ENCODE results near the gene CALY. TPM values are rescaled to one million over a fixed set of nuclear protein-coding genes. Genes with fewer than 3 reads are reported as not detected.
"Not testable (repeated sequence)": the region's sequence is repeated elsewhere in the genome, so short reads cannot be mapped to it uniquely, and the experiment has no call there.

The CALY gene
- total RNA-seq, 1 experiment from 2014 or later, result 1.9 TPM

GRCh38 chr10:133320852-133321422, 15.8 kb downstream of the CALY start:
- ATAC-seq; H3K27ac ChIP-seq (ENCODE audit: low read length); H3K4me1 ChIP-seq (ENCODE audit: control insufficient read depth, insufficient read depth, low read length); intact Hi-C loops (cut with micrococcal nuclease; ENCODE audit: unreplicated experiment); BruUV-seq (replicated peaks); DNase-seq (ENCODE audit: low read depth, low spot score); in situ Hi-C loops (cut with HindIII; ENCODE audit: low pct_unique_long_range_greater_than_20kb, low sequenced_read_pairs); H3K9me3 ChIP-seq (ENCODE audit: control insufficient read depth, insufficient read depth, low read depth, low read length); H3K4me3 ChIP-seq (ENCODE audit: low read depth in 2 of 2, low read length in 2 of 2); H3K27me3 ChIP-seq (ENCODE audit: control insufficient read depth, insufficient read depth, low read length); H3K36me3 ChIP-seq (ENCODE audit: control insufficient read depth, insufficient read depth, low read length): not testable (repeated sequence)
- POLR2A ChIA-PET, result interaction anchor here (0.6 kb wide), 1 partner anchor 13 kb away, joined by 4 read pairs; no protein-coding TSS in a partner anchor
- CTCF ChIA-PET, result interaction anchor here (0.6 to 0.7 kb wide), 2 partner anchors 53 to 174 kb away, joined by 3 to 5 read pairs; no protein-coding TSS in a partner anchor

- no peaks in the 10 kb centered on the region for H3K36me3 ChIP-seq (ENCODE audit: control insufficient read depth, insufficient read depth, low read length)
- ChIA-PET CTCF (no interaction called here), POLR2A (no interaction called here)
- in situ Hi-C loops (cut with HindIII; ENCODE audit: low pct_unique_long_range_greater_than_20kb, low sequenced_read_pairs), result no loop called here
- peak overlapping the region; percentile 57 to 61 for H3K4me3 ChIP-seq (ENCODE audit: low read depth in 2 of 2, low read length in 2 of 2)
- no TSS peak for BruUV-seq (replicated peaks)
- H3K27ac ChIP-seq (ENCODE audit: low read length), result no peak overlapping the region; the same call in 1 of the 2 replicates
- intact Hi-C loops (cut with micrococcal nuclease; ENCODE audit: unreplicated experiment), result no loop called here
- no peaks in the 10 kb centered on the region for H3K27me3 ChIP-seq (ENCODE audit: control insufficient read depth, insufficient read depth, low read length)
- ATAC-seq, result peak; percentile 95
- H3K9me3 ChIP-seq (ENCODE audit: control insufficient read depth, insufficient read depth, low read depth, low read length), result no peaks in the 10 kb centered on the region
- no peak for DNase-seq (ENCODE audit: low read depth, low spot score)
- H3K4me1 ChIP-seq (ENCODE audit: control insufficient read depth, insufficient read depth, low read length), result no peaks in the 10 kb centered on the region
- TF ChIP-seq, protein P1, sequence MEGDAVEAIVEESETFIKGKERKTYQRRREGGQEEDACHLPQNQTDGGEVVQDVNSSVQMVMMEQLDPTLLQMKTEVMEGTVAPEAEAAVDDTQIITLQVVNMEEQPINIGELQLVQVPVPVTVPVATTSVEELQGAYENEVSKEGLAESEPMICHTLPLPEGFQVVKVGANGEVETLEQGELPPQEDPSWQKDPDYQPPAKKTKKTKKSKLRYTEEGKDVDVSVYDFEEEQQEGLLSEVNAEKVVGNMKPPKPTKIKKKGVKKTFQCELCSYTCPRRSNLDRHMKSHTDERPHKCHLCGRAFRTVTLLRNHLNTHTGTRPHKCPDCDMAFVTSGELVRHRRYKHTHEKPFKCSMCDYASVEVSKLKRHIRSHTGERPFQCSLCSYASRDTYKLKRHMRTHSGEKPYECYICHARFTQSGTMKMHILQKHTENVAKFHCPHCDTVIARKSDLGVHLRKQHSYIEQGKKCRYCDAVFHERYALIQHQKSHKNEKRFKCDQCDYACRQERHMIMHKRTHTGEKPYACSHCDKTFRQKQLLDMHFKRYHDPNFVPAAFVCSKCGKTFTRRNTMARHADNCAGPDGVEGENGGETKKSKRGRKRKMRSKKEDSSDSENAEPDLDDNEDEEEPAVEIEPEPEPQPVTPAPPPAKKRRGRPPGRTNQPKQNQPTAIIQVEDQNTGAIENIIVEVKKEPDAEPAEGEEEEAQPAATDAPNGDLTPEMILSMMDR (IDR thresholded peaks at IDR 0.05), result peak; percentile 96
- 0 out of 2 replicates have a peak, but pooled peaks have one; percentile 41 for TF ChIP-seq SIN3A (IDR thresholded peaks at IDR 0.05; ENCODE audit: borderline replicate concordance, insufficient read depth, low read depth, low read length)
- TF ChIP-seq TCF7L2 (IDR thresholded peaks at IDR 0.05; ENCODE audit: low read depth, low read length), result no peak
Measured at GRCh38 chr10:133318494-133319127, 18.1 kb downstream of the CALY start.

- Histone ChIP-seq H3K4me3 (ENCODE audit: low read depth in 2 of 2, low read length in 2 of 2) (no peak overlapping the region), H3K36me3 (ENCODE audit: control insufficient read depth, insufficient read depth, low read length) (no peaks in the 10 kb centered on the region), H3K4me1 (ENCODE audit: control insufficient read depth, insufficient read depth, low read length) (no peaks in the 10 kb centered on the region), H3K27ac (ENCODE audit: low read length) (no peak overlapping the region), H3K9me3 (ENCODE audit: control insufficient read depth, insufficient read depth, low read depth, low read length) (no peaks in the 10 kb centered on the region), H3K27me3 (ENCODE audit: control insufficient read depth, insufficient read depth, low read length) (no peaks in the 10 kb centered on the region)
- TF ChIP-seq SIN3A (IDR thresholded peaks at IDR 0.05; ENCODE audit: borderline replicate concordance, insufficient read depth, low read depth, low read length) (no peak), POLR2AphosphoS5 (IDR thresholded peaks at IDR 0.05; ENCODE audit: low read depth, low read length) (no peak), TCF7L2 (IDR thresholded peaks at IDR 0.05; ENCODE audit: low read depth, low read length) (no peak)
- TF ChIP-seq, protein P1 (IDR thresholded peaks at IDR 0.05), result no peak
- TF ChIP-seq, protein P2, sequence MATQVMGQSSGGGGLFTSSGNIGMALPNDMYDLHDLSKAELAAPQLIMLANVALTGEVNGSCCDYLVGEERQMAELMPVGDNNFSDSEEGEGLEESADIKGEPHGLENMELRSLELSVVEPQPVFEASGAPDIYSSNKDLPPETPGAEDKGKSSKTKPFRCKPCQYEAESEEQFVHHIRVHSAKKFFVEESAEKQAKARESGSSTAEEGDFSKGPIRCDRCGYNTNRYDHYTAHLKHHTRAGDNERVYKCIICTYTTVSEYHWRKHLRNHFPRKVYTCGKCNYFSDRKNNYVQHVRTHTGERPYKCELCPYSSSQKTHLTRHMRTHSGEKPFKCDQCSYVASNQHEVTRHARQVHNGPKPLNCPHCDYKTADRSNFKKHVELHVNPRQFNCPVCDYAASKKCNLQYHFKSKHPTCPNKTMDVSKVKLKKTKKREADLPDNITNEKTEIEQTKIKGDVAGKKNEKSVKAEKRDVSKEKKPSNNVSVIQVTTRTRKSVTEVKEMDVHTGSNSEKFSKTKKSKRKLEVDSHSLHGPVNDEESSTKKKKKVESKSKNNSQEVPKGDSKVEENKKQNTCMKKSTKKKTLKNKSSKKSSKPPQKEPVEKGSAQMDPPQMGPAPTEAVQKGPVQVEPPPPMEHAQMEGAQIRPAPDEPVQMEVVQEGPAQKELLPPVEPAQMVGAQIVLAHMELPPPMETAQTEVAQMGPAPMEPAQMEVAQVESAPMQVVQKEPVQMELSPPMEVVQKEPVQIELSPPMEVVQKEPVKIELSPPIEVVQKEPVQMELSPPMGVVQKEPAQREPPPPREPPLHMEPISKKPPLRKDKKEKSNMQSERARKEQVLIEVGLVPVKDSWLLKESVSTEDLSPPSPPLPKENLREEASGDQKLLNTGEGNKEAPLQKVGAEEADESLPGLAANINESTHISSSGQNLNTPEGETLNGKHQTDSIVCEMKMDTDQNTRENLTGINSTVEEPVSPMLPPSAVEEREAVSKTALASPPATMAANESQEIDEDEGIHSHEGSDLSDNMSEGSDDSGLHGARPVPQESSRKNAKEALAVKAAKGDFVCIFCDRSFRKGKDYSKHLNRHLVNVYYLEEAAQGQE (IDR thresholded peaks at IDR 0.05; ENCODE audit: insufficient read depth in 1 of 2, low read depth in 2 of 2, low read length in 1 of 2), result no peak
- intact Hi-C loops (cut with micrococcal nuclease; ENCODE audit: unreplicated experiment), result no loop called here
- no peak for DNase-seq (ENCODE audit: low read depth, low spot score)
- ATAC-seq, result no peak
- ChIA-PET CTCF (interaction anchor here (0.6 kb wide), 1 partner anchor 20 kb away, joined by 5 read pairs; the partner anchor contains the start of gene CALY), POLR2A (no interaction called here)
- in situ Hi-C loops (cut with HindIII; ENCODE audit: low pct_unique_long_range_greater_than_20kb, low sequenced_read_pairs), result no loop called here
- BruUV-seq (replicated peaks), result no TSS peak
Measured at GRCh38 chr10:133316732-133317131, 20.0 kb downstream of the CALY start.
